ENCODE measurements around the gene GOLGA5.

DNA sequence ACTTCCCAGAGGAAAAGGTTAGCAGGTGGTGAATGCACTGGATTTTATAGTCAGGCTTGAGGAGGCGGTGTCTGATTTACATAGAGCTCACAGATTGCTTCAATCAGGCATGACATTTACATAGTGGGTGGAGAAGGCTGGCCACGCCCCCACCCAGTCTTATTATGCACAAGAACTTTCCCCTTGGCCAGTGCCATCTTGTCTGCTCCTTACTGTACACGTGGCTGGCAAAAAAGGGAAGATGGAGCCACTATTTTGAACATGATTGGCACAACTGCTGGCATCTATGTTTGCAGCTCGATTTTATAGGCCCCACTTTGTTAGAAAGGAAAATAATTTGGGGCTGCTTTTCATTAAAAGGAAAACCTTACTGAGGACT is 34.8 kb upstream of the GOLGA5 start:
- TF ChIP-seq, protein P1, sequence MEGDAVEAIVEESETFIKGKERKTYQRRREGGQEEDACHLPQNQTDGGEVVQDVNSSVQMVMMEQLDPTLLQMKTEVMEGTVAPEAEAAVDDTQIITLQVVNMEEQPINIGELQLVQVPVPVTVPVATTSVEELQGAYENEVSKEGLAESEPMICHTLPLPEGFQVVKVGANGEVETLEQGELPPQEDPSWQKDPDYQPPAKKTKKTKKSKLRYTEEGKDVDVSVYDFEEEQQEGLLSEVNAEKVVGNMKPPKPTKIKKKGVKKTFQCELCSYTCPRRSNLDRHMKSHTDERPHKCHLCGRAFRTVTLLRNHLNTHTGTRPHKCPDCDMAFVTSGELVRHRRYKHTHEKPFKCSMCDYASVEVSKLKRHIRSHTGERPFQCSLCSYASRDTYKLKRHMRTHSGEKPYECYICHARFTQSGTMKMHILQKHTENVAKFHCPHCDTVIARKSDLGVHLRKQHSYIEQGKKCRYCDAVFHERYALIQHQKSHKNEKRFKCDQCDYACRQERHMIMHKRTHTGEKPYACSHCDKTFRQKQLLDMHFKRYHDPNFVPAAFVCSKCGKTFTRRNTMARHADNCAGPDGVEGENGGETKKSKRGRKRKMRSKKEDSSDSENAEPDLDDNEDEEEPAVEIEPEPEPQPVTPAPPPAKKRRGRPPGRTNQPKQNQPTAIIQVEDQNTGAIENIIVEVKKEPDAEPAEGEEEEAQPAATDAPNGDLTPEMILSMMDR (conservative IDR thresholded peaks at IDR 0.05; ENCODE audit: low read depth in 2 of 2), result no peak
- TF ChIP-seq, protein P2, sequence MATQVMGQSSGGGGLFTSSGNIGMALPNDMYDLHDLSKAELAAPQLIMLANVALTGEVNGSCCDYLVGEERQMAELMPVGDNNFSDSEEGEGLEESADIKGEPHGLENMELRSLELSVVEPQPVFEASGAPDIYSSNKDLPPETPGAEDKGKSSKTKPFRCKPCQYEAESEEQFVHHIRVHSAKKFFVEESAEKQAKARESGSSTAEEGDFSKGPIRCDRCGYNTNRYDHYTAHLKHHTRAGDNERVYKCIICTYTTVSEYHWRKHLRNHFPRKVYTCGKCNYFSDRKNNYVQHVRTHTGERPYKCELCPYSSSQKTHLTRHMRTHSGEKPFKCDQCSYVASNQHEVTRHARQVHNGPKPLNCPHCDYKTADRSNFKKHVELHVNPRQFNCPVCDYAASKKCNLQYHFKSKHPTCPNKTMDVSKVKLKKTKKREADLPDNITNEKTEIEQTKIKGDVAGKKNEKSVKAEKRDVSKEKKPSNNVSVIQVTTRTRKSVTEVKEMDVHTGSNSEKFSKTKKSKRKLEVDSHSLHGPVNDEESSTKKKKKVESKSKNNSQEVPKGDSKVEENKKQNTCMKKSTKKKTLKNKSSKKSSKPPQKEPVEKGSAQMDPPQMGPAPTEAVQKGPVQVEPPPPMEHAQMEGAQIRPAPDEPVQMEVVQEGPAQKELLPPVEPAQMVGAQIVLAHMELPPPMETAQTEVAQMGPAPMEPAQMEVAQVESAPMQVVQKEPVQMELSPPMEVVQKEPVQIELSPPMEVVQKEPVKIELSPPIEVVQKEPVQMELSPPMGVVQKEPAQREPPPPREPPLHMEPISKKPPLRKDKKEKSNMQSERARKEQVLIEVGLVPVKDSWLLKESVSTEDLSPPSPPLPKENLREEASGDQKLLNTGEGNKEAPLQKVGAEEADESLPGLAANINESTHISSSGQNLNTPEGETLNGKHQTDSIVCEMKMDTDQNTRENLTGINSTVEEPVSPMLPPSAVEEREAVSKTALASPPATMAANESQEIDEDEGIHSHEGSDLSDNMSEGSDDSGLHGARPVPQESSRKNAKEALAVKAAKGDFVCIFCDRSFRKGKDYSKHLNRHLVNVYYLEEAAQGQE (IDR thresholded peaks at IDR 0.05; ENCODE audit: unreplicated experiment), result no peak
- TF ChIP-seq, protein P3, sequence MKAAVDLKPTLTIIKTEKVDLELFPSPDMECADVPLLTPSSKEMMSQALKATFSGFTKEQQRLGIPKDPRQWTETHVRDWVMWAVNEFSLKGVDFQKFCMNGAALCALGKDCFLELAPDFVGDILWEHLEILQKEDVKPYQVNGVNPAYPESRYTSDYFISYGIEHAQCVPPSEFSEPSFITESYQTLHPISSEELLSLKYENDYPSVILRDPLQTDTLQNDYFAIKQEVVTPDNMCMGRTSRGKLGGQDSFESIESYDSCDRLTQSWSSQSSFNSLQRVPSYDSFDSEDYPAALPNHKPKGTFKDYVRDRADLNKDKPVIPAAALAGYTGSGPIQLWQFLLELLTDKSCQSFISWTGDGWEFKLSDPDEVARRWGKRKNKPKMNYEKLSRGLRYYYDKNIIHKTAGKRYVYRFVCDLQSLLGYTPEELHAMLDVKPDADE (IDR thresholded peaks at IDR 0.05), result no peak
- no peak for TF ChIP-seq EZH2 (IDR thresholded peaks at IDR 0.05; ENCODE audit: low read depth, unreplicated experiment)
- no peak for TF ChIP-seq POLR2AphosphoS5 (IDR thresholded peaks at IDR 0.05; ENCODE audit: low read depth)
- TF ChIP-seq CREB1 (CRISPR knock-in tag; IDR thresholded peaks at IDR 0.05; ENCODE audit: low read depth), result no peak
- TF ChIP-seq EZH2phosphoT487 (IDR thresholded peaks at IDR 0.05; ENCODE audit: unreplicated experiment), result no peak
- TF ChIP-seq ZNF331 (CRISPR knock-in tag; IDR thresholded peaks at IDR 0.05; ENCODE audit: low read depth), result no peak
- TF ChIP-seq ZNF114 (CRISPR knock-in tag; IDR thresholded peaks at IDR 0.05), result no peak
- TF ChIP-seq JUNB (IDR thresholded peaks at IDR 0.05; ENCODE audit: unreplicated experiment), result no peak
- no peak for TF ChIP-seq STAT1 (IDR thresholded peaks at IDR 0.05; ENCODE audit: unreplicated experiment)
- no peak for TF ChIP-seq ZNF462 (CRISPR knock-in tag; IDR thresholded peaks at IDR 0.05)
